HG02852 (cell line): ENCODE data around the gene ZZZ3.
A peak's percentile ranks its signal among the peaks of the same experiment; 100 is the strongest.
"Not testable (repeated sequence)": the region's sequence is repeated elsewhere in the genome, so short reads cannot be mapped to it uniquely, and the experiment has no call there.

Experiments used
- ATAC-seq: cut with Tn5 transposase; IDR thresholded peaks from one replicate; pipeline ENCODE4 v1.9.1; 2021; ENCODE audit warnings: mild to moderate bottlenecking, moderate library complexity; ENCODE audit not compliant: unreplicated experiment

ZZZ3 gene

DNA sequence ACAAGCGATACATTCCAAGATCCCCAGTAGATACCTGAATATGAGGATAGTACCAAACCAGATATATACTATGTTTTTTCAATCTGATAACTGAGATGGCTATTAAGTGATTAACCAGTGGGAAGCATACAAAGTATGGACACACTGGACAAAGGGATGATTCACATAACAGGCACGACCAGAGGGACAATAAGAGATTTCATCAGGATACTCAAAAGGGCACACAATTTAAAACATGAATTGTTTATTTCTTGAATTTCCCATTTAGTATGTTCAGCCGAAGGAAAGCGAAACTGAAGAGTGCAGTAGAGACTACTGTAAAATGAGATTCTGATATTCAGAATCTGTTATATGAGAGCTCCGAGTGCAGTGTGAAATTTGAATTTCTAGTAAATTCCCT lies 10.6 kb downstream of the ZZZ3 start:
- peak; percentile 30 for ATAC-seq

GRCh38 chr1:77670330-77670729 lies 12.1 kb downstream of the ZZZ3 start:
- ATAC-seq = no peak

DNA sequence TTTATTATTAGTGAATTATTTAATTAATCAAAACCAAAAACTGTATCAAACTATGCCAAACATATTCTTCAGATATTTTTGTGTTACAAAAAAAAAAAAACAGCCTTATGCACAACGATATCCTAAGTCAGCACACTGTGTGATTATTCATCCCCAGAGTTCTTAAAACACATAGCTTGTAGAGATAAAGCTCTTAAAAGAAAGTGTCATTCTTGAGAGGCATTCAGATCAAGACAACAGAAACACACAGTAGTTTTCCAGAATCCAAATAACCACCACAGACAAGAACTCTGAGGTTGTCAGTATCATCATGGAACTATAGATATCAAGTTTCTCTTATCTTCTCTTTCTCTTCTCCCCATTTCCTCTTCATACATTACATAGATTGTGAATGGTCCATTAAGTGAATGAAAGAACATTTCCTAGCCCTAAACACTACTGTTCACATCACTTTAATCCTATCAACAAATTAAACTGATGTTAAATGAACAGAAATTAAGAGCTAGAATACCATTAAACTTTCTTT lies 13.5 kb downstream of the ZZZ3 start:
- ATAC-seq = no peak

GRCh38 chr1:77664939-77665516 lies 17.4 kb downstream of the ZZZ3 start:
- ATAC-seq = no peak

- ATAC-seq = no peak
Measured at GRCh38 chr1:77661696-77662095, 20.8 kb downstream of the ZZZ3 start.

GRCh38 chr1:77659879-77660593 lies 22.4 kb downstream of the ZZZ3 start:
- no peak for ATAC-seq

DNA sequence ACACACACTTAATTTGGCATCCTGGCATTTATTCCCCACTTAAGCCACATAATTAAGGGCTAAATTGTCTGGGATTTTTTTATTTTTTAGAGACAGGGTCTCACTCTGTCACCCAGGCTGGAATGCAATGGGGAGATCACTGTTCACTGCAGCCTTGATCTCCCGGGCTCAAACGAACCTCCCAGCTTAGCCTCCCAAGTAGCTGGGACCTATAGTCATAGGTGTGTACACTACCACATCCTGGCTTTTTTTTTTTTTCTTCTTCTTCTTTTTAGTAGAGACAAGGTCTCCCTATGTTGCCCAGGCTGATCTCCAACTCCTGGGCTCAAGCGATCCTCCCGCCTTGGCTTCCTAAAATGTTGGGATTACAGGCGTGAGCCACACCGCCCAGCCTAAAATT lies 24.2 kb downstream of the ZZZ3 start:
- no peak for ATAC-seq

DNA sequence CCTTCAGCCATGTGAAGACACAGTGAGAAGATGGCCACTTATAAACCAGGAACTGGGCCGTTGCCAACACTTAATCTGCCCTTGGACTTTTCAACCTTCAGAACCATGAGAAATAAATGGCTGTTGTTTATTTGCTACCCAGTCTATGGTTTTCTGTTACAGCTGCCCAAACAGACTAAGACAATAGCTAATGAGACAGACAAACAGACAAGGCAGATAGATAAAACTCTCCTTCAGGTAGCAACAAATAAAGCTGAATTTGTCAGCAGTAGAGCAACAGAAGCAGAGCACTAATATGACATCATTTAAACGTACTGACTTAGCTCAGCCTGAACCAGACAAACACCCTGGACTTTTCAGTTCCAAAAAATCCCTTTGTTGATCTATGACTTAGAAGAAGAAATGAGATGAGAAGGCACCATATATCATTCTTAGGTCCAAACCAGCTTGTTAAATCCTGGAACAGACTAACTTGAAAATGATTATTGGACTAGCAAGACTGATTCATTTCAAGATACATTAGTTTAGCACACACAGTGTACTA lies 27.0 kb downstream of the ZZZ3 start:
- ATAC-seq = peak; percentile 69

DNA sequence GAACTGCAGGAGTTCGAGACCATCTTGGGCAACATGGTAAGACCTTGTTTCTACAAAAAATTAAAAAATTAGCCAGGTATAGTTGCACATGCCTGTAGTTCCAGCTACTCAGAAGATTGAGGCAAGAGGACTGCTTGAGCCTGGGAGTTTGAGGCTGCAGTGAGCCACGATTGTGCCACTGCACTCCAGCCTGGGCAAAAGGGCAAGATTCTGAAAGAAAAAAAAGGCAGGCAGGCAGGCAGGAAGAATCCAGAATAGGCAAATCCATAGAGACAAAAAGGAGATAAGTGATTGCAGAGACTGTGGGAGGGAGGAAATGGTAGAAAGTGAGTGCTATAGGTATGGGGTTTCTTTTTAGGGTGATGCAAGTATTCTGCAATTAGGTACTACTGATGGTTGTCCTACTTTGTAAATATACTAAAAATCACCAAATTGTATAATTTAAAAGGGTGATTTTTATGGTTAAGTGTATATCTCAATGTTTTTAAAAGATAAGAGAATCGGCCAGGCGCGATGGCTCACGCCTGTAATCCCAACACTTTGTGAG lies 29.4 kb downstream of the ZZZ3 start:
- ATAC-seq = no peak

DNA sequence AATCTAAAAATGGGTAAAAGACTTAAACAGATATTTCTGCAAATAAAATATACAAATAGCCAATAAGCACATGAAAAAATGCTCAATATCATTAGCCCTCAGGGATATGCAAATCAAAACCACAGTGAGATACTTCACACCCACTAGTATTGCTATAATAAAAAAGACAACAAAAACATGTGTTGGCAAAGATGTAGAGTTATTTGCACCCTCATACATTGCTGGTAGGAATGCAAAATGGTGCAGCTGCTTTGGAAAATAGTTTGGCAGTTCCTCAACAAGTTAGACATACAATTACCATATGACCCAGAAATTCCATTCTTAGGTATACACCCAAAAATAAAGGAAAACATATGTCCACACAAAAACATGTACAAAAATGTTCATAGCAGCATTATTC lies 30.2 kb downstream of the ZZZ3 start:
- no peak for ATAC-seq

DNA sequence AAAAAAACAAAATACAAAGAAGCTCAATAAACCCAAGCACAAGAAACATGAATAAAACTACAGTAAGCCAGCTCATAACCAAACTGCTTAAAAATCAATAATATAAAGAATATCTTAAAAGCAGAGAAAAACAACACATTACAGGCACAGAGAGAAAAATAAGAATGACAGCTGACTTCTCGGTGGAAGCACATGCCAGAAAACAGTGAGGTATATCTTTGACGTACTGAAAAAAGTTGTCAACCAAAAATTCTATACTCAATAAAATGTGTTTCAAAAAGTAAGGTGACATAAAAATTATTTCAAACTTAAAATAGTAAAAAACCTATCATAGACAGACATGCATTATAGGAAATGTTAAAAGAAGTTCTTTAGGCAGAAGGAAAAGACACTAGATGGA lies 33.3 kb downstream of the ZZZ3 start:
- ATAC-seq = no peak

- ATAC-seq = not testable (repeated sequence)
Measured at GRCh38 chr1:77646224-77646623, 36.2 kb downstream of the ZZZ3 start.

DNA sequence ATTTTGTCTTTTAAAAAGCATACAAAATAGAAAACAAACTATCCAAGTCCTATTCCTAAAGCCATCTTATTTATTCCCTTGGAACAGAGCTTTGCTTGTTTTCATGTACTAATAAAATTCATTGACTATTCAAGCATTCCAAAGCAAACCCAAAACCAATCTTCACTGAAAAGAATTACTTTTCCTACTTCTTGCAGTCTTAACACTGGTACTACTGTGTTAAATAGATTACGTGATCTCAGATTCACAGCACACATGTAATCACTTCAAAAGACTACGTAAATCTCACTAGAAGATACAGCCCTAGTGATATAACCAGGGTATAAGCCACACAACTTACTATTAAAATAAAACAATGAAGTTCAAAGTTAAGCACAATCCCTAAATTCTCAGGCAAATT lies 39.0 kb downstream of the ZZZ3 start:
- no peak for ATAC-seq

DNA sequence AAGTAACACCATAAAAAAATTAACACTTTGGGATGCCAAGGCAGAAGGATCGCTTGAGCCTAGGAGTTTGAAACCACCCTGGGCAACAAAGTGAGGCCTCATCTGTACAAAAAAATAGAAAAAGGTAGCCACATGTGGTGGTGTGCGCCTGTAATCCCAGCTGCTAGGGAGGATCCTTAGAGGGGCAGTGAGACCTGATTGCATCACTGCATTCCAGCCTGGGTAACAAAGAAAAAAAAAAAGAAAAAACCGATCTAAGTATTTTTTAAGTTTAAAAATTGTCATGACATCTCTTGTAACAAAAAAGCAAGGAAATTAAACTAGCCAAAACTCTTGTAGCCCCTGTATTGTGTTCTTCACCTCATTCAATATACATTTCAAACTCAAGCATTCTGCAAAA lies 39.5 kb downstream of the ZZZ3 start:
- ATAC-seq = no peak

DNA sequence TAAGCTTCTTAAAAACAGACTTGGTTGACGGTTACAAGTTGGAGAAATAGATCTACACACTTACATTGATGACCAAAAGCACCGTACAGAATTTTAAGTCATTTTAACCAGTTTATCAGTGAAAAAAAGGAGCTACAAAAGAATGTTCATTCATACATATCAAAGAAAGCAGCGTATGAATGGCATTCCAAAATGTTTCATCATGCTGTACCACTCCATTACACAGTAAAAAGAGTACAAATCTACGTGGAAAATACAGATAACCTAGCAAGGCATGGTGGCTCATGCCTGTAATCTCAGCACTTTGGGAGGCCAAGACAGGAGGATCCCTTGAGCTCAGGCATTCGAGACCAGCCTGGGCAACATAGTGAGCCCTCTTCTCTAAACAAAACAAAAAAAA lies 40.3 kb downstream of the ZZZ3 start:
- no peak for ATAC-seq

DNA sequence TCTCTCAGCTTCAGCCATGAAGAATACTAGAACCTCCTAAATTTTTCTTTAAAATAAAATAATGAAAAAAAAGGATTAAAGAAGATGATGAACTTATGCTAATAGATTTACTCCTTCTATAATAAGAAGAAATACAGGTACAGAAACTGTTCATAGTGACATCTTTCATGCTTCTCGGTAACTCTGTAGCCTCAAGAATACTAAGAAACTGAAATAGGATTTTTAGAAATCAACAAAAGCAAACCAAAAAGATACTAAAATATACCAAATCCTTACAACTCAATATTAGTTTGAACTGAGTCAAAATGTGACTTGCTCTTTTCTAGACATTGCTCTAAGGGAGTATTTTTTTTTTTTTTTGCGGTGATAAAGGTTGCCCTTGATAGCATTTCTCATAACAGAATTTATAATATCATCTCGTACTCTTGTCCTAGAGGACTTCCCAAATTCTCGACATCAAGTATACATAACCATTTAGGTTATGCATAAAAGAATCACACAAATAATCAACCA lies 42.8 kb downstream of the ZZZ3 start:
- no peak for ATAC-seq

- no peak for ATAC-seq
Measured at GRCh38 chr1:77639056-77639455, 43.4 kb downstream of the ZZZ3 start.

DNA sequence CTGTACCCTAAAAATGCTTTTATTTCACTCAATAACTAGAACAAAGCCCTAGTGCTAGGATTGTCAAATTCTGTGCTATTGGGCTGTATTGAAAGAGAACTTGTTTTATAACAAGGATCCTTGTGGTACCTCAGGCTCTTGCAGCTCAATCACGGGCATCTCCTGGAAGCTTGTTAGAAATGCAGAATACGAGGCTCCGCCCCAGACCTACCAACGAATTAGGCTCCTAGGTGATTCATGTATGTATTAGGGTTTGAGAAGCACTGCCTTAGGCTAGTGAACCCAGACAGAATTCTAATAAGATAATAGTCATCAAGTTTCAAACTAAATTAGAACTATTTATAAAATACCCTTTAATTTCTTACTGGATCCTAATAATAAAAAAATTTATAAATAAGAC lies 45.6 kb downstream of the ZZZ3 start:
- no peak for ATAC-seq
